ENCODE data around the gene EIF2B4. TPM values are rescaled to one million over a fixed set of nuclear protein-coding genes. Genes with fewer than 3 reads are reported as not detected.

Gene EIF2B4
- total and polyA plus RNA-seq, 2 of the 13 experiments (the other 11 are each of a cell fraction or from before 2014, with no cell fraction given): 91.5 to 96.4 TPM

DNA sequence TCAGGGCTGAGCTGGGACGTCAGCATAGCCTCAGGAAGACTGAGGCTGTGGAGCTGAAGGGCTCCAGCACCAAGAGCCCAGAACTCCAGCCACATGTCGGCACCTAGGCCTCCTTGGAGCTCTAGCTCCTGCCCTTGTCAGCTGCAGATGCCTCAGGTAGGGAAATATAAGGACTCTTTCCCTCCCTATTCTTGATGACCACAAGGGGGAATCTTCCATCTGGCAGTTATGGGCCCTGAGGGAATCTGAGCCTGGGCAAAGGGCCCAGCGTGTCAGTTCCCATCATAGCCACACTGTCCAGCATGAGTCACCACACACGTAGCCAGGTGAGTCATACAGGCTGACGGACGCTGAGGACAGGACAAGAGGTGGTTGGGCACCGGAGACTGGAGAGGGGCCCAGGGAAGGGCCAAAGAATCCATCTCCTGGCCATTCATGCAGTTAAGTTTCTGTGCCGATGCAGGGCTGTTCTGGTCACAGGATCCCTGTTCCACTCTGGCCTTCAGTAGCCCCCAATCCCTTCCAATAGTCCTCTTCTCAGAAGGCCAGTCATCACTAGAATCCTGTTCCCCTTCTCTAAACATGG lies 49.1 kb downstream of the EIF2B4 start (continued):
- TF ChIP-seq, protein P1, sequence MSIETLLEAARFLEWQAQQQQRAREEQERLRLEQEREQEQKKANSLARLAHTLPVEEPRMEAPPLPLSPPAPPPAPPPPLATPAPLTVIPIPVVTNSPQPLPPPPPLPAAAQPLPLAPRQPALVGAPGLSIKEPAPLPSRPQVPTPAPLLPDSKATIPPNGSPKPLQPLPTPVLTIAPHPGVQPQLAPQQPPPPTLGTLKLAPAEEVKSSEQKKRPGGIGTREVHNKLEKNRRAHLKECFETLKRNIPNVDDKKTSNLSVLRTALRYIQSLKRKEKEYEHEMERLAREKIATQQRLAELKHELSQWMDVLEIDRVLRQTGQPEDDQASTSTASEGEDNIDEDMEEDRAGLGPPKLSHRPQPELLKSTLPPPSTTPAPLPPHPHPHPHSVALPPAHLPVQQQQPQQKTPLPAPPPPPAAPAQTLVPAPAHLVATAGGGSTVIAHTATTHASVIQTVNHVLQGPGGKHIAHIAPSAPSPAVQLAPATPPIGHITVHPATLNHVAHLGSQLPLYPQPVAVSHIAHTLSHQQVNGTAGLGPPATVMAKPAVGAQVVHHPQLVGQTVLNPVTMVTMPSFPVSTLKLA (IDR thresholded peaks at IDR 0.05): peak; percentile 74
- no peak for TF ChIP-seq KAT2B (IDR thresholded peaks at IDR 0.05; ENCODE audit: borderline replicate concordance, low read depth, low read length)
- no peak for TF ChIP-seq EEA1 (CRISPR knock-in tag; IDR thresholded peaks at IDR 0.05; ENCODE audit: borderline replicate concordance)
- no peak; the same call in 1 of the 2 replicates for TF ChIP-seq KDM5B (CRISPR knock-in tag; IDR thresholded peaks at IDR 0.05; ENCODE audit: borderline replicate concordance)
- TF ChIP-seq POLR2A (IDR thresholded peaks at IDR 0.05; ENCODE audit: insufficient read depth in 1 of 2, low read depth in 2 of 2, low read length in 2 of 2): peak; percentile 78 to 83
- no peak; the same call in 1 of the 2 replicates for TF ChIP-seq BCL6 (CRISPR knock-in tag; IDR thresholded peaks at IDR 0.05)
- TF ChIP-seq REXO4 (CRISPR knock-in tag; IDR thresholded peaks at IDR 0.05; ENCODE audit: borderline replicate concordance): no peak
- TF ChIP-seq, protein P2, sequence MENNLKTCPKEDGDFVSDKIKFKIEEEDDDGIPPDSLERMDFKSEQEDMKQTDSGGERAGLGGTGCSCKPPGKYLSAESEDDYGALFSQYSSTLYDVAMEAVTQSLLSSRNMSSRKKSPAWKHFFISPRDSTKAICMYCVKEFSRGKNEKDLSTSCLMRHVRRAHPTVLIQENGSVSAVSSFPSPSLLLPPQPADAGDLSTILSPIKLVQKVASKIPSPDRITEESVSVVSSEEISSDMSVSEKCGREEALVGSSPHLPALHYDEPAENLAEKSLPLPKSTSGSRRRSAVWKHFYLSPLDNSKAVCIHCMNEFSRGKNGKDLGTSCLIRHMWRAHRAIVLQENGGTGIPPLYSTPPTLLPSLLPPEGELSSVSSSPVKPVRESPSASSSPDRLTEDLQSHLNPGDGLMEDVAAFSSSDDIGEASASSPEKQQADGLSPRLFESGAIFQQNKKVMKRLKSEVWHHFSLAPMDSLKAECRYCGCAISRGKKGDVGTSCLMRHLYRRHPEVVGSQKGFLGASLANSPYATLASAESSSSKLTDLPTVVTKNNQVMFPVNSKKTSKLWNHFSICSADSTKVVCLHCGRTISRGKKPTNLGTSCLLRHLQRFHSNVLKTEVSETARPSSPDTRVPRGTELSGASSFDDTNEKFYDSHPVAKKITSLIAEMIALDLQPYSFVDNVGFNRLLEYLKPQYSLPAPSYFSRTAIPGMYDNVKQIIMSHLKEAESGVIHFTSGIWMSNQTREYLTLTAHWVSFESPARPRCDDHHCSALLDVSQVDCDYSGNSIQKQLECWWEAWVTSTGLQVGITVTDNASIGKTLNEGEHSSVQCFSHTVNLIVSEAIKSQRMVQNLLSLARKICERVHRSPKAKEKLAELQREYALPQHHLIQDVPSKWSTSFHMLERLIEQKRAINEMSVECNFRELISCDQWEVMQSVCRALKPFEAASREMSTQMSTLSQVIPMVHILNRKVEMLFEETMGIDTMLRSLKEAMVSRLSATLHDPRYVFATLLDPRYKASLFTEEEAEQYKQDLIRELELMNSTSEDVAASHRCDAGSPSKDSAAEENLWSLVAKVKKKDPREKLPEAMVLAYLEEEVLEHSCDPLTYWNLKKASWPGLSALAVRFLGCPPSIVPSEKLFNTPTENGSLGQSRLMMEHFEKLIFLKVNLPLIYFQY (CRISPR knock-in tag; IDR thresholded peaks at IDR 0.05; ENCODE audit: borderline replicate concordance): peak; percentile 74; the same call in 1 of the 2 replicates
- TF ChIP-seq FOXO1 (CRISPR knock-in tag; IDR thresholded peaks at IDR 0.05): no peak; the same call in none of the 2 replicates
- peak; percentile 92 for TF ChIP-seq ZNF331 (CRISPR knock-in tag; IDR thresholded peaks at IDR 0.05)
- TF ChIP-seq, protein P3, sequence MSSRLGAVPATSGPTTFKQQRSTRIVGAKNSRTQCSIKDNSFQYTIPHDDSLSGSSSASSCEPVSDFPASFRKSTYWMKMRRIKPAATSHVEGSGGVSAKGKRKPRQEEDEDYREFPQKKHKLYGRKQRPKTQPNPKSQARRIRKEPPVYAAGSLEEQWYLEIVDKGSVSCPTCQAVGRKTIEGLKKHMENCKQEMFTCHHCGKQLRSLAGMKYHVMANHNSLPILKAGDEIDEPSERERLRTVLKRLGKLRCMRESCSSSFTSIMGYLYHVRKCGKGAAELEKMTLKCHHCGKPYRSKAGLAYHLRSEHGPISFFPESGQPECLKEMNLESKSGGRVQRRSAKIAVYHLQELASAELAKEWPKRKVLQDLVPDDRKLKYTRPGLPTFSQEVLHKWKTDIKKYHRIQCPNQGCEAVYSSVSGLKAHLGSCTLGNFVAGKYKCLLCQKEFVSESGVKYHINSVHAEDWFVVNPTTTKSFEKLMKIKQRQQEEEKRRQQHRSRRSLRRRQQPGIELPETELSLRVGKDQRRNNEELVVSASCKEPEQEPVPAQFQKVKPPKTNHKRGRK (CRISPR knock-in tag; IDR thresholded peaks at IDR 0.05): no peak
- TF ChIP-seq, protein P4, sequence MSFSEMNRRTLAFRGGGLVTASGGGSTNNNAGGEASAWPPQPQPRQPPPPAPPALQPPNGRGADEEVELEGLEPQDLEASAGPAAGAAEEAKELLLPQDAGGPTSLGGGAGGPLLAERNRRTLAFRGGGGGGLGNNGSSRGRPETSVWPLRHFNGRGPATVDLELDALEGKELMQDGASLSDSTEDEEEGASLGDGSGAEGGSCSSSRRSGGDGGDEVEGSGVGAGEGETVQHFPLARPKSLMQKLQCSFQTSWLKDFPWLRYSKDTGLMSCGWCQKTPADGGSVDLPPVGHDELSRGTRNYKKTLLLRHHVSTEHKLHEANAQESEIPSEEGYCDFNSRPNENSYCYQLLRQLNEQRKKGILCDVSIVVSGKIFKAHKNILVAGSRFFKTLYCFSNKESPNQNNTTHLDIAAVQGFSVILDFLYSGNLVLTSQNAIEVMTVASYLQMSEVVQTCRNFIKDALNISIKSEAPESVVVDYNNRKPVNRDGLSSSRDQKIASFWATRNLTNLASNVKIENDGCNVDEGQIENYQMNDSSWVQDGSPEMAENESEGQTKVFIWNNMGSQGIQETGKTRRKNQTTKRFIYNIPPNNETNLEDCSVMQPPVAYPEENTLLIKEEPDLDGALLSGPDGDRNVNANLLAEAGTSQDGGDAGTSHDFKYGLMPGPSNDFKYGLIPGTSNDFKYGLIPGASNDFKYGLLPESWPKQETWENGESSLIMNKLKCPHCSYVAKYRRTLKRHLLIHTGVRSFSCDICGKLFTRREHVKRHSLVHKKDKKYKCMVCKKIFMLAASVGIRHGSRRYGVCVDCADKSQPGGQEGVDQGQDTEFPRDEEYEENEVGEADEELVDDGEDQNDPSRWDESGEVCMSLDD (CRISPR knock-in tag; IDR thresholded peaks at IDR 0.05; ENCODE audit: borderline replicate concordance): no peak
- TF ChIP-seq ZNF296 (CRISPR knock-in tag; conservative IDR thresholded peaks at IDR 0.05): peak; percentile 88
- TF ChIP-seq, protein P5, sequence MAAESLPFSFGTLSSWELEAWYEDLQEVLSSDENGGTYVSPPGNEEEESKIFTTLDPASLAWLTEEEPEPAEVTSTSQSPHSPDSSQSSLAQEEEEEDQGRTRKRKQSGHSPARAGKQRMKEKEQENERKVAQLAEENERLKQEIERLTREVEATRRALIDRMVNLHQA (CRISPR knock-in tag; IDR thresholded peaks at IDR 0.05): no peak
- TF ChIP-seq NFYB (CRISPR knock-in tag; IDR thresholded peaks at IDR 0.05): peak; percentile 29; the same call in 1 of the 2 replicates
- TF ChIP-seq, protein P6, sequence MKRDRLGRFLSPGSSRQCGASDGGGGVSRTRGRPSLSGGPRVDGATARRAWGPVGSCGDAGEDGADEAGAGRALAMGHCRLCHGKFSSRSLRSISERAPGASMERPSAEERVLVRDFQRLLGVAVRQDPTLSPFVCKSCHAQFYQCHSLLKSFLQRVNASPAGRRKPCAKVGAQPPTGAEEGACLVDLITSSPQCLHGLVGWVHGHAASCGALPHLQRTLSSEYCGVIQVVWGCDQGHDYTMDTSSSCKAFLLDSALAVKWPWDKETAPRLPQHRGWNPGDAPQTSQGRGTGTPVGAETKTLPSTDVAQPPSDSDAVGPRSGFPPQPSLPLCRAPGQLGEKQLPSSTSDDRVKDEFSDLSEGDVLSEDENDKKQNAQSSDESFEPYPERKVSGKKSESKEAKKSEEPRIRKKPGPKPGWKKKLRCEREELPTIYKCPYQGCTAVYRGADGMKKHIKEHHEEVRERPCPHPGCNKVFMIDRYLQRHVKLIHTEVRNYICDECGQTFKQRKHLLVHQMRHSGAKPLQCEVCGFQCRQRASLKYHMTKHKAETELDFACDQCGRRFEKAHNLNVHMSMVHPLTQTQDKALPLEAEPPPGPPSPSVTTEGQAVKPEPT (CRISPR knock-in tag; IDR thresholded peaks at IDR 0.05; ENCODE audit: low read depth): no peak
- TF ChIP-seq TRIM24 (CRISPR knock-in tag; IDR thresholded peaks at IDR 0.05): no peak
